Liver (tissue), 3 donors: ENCODE measurements around the gene NLRP6.
A peak's percentile ranks its signal among the peaks of the same experiment; 100 is the strongest.

ENCODE experiments used
- EGR1 ChIP-seq, 2 donors: IDR thresholded peaks; 2 replicates each; pipeline ENCODE4 v1.6.1; 2016 to 2018; ENCODE audit warnings: antibody characterized with exemption in 2 of 2, low read depth in 2 of 2
- FOXA1 ChIP-seq: IDR thresholded peaks from 2 replicates; pipeline ENCODE4 v1.6.1; 2016; ENCODE audit warnings: antibody characterized with exemption
- GABPA ChIP-seq, 2 donors: IDR thresholded peaks in 1 of 2; conservative IDR thresholded peaks in 1 of 2; 2 replicates each; pipeline ENCODE4 v1.6.1; 2016; ENCODE audit warnings: antibody characterized with exemption in 2 of 2, mild to moderate bottlenecking in 1 of 2, moderate library complexity in 1 of 2
- HNF4G ChIP-seq: IDR thresholded peaks from 2 replicates; pipeline ENCODE4 v1.6.1; 2016; ENCODE audit warnings: antibody characterized with exemption
- RAD21 ChIP-seq, 2 donors: IDR thresholded peaks; 2 replicates each; pipeline ENCODE4 v1.6.1; 2016; ENCODE audit warnings: antibody characterized with exemption in 2 of 2, mild to moderate bottlenecking in 2 of 2
- RXRA ChIP-seq, 2 donors: IDR thresholded peaks; 2 replicates each; pipeline ENCODE4 v1.6.1; 2017 to 2018; ENCODE audit warnings: antibody characterized with exemption in 2 of 2, mild to moderate bottlenecking in 1 of 2
- TAF1 ChIP-seq: conservative IDR thresholded peaks from 2 replicates; pipeline ENCODE4 v1.6.1; 2016; ENCODE audit warnings: antibody characterized with exemption, mild to moderate bottlenecking
- YY1 ChIP-seq: IDR thresholded peaks from 2 replicates; pipeline ENCODE4 v1.6.1; 2016; ENCODE audit warnings: antibody characterized with exemption, mild to moderate bottlenecking
- TF ChIP-seq, protein P1 (sequence below): fragments of 150-350 bp; IDR thresholded peaks from 2 replicates; pipeline ENCODE4 v1.5.1; 2017; ENCODE audit warnings: improper control_type of control experiment, low read depth, low read length; ENCODE audit not compliant: missing input control
- TF ChIP-seq, protein P2 (sequence below): IDR thresholded peaks from 2 replicates; pipeline ENCODE4 v1.6.1; 2016; ENCODE audit warnings: antibody characterized with exemption, mild to moderate bottlenecking
- TF ChIP-seq, protein P3 (sequence below): IDR thresholded peaks from 2 replicates; pipeline ENCODE4 v1.6.1; 2016; ENCODE audit warnings: antibody characterized with exemption
- TF ChIP-seq, protein P4 (sequence below): IDR thresholded peaks from 2 replicates; pipeline ENCODE4 v1.6.1; 2016; ENCODE audit warnings: antibody characterized with exemption
- TF ChIP-seq, protein P5 (sequence below): IDR thresholded peaks from 2 replicates; pipeline ENCODE4 v1.6.1; 2016; ENCODE audit warnings: antibody characterized with exemption
- donor health status: healthy.
- donor health status: healthy.

DNA sequence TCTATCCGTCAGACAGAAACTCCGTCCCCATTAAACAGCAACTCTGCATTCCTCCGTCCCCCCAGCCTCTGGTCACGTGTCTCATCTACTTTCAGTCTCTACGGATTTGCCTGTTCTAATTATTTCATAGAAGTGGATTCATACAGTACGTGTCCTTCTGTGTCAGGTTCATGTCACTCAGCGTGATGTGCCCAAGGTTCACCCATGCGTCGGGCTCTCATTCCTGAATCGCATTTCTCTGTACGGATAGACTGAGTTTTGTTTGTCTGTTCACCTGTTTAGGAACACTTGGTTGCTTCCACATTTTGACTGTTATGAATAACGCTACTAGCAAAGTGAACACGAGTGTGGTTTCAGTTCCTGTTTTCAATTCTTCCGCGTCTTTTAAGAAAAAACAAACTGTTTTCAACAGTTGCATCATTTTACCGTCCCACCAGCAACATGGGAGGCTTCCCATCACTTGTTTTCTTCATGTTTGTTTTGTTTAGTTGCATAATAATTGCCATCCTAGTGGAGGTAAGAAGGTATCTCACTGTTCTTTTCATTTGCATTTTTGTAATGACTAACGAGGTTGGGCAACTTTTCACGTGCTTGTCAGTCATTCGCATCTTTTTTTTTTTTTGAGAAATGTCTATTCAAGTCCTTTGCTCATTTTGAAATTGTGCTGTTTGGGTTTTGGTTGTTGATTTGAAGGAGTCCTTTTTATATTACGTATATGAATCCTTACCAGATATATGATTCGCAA lies 8.9 kb upstream of the NLRP6 start:
- TF ChIP-seq, protein P1, sequence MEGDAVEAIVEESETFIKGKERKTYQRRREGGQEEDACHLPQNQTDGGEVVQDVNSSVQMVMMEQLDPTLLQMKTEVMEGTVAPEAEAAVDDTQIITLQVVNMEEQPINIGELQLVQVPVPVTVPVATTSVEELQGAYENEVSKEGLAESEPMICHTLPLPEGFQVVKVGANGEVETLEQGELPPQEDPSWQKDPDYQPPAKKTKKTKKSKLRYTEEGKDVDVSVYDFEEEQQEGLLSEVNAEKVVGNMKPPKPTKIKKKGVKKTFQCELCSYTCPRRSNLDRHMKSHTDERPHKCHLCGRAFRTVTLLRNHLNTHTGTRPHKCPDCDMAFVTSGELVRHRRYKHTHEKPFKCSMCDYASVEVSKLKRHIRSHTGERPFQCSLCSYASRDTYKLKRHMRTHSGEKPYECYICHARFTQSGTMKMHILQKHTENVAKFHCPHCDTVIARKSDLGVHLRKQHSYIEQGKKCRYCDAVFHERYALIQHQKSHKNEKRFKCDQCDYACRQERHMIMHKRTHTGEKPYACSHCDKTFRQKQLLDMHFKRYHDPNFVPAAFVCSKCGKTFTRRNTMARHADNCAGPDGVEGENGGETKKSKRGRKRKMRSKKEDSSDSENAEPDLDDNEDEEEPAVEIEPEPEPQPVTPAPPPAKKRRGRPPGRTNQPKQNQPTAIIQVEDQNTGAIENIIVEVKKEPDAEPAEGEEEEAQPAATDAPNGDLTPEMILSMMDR = peak; percentile 16
- TF ChIP-seq TAF1 (no peak), RAD21 (IDR thresholded peaks at IDR 0.05) (no peak), RXRA (IDR thresholded peaks at IDR 0.05) (no peak), GABPA (IDR thresholded peaks at IDR 0.05 in 1 of 2, conservative IDR thresholded peaks at IDR 0.05 in 1 of 2) (no peak), EGR1 (IDR thresholded peaks at IDR 0.05; ENCODE audit: low read depth in 2 of 2) (no peak), FOXA1 (no peak), HNF4G (no peak), YY1 (no peak)
- TF ChIP-seq, protein P2, sequence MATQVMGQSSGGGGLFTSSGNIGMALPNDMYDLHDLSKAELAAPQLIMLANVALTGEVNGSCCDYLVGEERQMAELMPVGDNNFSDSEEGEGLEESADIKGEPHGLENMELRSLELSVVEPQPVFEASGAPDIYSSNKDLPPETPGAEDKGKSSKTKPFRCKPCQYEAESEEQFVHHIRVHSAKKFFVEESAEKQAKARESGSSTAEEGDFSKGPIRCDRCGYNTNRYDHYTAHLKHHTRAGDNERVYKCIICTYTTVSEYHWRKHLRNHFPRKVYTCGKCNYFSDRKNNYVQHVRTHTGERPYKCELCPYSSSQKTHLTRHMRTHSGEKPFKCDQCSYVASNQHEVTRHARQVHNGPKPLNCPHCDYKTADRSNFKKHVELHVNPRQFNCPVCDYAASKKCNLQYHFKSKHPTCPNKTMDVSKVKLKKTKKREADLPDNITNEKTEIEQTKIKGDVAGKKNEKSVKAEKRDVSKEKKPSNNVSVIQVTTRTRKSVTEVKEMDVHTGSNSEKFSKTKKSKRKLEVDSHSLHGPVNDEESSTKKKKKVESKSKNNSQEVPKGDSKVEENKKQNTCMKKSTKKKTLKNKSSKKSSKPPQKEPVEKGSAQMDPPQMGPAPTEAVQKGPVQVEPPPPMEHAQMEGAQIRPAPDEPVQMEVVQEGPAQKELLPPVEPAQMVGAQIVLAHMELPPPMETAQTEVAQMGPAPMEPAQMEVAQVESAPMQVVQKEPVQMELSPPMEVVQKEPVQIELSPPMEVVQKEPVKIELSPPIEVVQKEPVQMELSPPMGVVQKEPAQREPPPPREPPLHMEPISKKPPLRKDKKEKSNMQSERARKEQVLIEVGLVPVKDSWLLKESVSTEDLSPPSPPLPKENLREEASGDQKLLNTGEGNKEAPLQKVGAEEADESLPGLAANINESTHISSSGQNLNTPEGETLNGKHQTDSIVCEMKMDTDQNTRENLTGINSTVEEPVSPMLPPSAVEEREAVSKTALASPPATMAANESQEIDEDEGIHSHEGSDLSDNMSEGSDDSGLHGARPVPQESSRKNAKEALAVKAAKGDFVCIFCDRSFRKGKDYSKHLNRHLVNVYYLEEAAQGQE = no peak
- TF ChIP-seq, protein P3, sequence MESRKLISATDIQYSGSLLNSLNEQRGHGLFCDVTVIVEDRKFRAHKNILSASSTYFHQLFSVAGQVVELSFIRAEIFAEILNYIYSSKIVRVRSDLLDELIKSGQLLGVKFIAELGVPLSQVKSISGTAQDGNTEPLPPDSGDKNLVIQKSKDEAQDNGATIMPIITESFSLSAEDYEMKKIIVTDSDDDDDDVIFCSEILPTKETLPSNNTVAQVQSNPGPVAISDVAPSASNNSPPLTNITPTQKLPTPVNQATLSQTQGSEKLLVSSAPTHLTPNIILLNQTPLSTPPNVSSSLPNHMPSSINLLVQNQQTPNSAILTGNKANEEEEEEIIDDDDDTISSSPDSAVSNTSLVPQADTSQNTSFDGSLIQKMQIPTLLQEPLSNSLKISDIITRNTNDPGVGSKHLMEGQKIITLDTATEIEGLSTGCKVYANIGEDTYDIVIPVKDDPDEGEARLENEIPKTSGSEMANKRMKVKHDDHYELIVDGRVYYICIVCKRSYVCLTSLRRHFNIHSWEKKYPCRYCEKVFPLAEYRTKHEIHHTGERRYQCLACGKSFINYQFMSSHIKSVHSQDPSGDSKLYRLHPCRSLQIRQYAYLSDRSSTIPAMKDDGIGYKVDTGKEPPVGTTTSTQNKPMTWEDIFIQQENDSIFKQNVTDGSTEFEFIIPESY = no peak
- TF ChIP-seq, protein P4, sequence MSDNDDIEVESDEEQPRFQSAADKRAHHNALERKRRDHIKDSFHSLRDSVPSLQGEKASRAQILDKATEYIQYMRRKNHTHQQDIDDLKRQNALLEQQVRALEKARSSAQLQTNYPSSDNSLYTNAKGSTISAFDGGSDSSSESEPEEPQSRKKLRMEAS = peak; percentile 4
- TF ChIP-seq, protein P5, sequence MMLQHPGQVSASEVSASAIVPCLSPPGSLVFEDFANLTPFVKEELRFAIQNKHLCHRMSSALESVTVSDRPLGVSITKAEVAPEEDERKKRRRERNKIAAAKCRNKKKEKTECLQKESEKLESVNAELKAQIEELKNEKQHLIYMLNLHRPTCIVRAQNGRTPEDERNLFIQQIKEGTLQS = no peak
